Mucosa of rectum (tissue), 2 donors: ENCODE data around the gene CORO6.

Source experiments
- H3K27ac ChIP-seq, 2 donors: one replicate each; pipeline ENCODE4 v1.7.0; 2013; ENCODE audit warnings: inconsistent platforms in 2 of 2, low read depth in 2 of 2, low read length in 2 of 2
- H3K27me3 ChIP-seq, 2 donors: one replicate each; pipeline ENCODE4 v1.7.0; 2013; ENCODE audit warnings: low read length in 2 of 2; ENCODE audit not compliant: control insufficient read depth in 2 of 2, insufficient read depth in 2 of 2
- H3K36me3 ChIP-seq, 2 donors: one replicate each; pipeline ENCODE4 v1.7.0; 2013; ENCODE audit warnings: low read length in 2 of 2; ENCODE audit not compliant: control insufficient read depth in 2 of 2, insufficient read depth in 2 of 2
- H3K4me1 ChIP-seq, 2 donors: one replicate each; pipeline ENCODE4 v1.7.0; 2013; ENCODE audit warnings: low read length in 2 of 2, mild to moderate bottlenecking in 1 of 2; ENCODE audit not compliant: control insufficient read depth in 2 of 2, insufficient read depth in 2 of 2
- H3K4me3 ChIP-seq, 2 donors: one replicate each; pipeline ENCODE4 v1.7.0; 2013; ENCODE audit warnings: low read length in 2 of 2
- H3K9ac ChIP-seq, 2 donors: one replicate each; pipeline ENCODE4 v1.7.0; 2013; ENCODE audit warnings: low read length in 2 of 2, low read depth in 1 of 2, mild to moderate bottlenecking in 1 of 2
- H3K9me3 ChIP-seq, 2 donors: one replicate each; pipeline ENCODE4 v1.7.0; 2013; ENCODE audit warnings: low read length in 2 of 2; ENCODE audit not compliant: control insufficient read depth in 2 of 2
- donor health status: healthy.
- donor health status: Normal muscosa, but diverticular disease.

CORO6 gene

GRCh38 chr17:29640413-29640812 lies 17.7 kb upstream of the CORO6 start:
- Histone ChIP-seq H3K27me3 (no peaks in the 10 kb centered on the region), H3K9me3 (no peaks in the 10 kb centered on the region), H3K36me3 (peaks cover 11 to 14% of the 10 kb centered on the region in 2 donors), H3K27ac (no peak overlapping the region), H3K4me1 (no peaks in the 10 kb centered on the region), H3K4me3 (no peak overlapping the region), H3K9ac (no peak overlapping the region)

- no peaks in the 10 kb centered on the region for H3K9me3 ChIP-seq
- H3K36me3 ChIP-seq = peaks cover 36 to 48% of the 10 kb centered on the region in 2 donors
- H3K4me3 ChIP-seq = no peak overlapping the region
- H3K4me1 ChIP-seq = no peaks in the 10 kb centered on the region
- H3K9ac ChIP-seq = no peak overlapping the region
- H3K27ac ChIP-seq = no peak overlapping the region
- H3K27me3 ChIP-seq = no peaks in the 10 kb centered on the region
Measured at GRCh38 chr17:29633886-29634285, 11.2 kb upstream of the CORO6 start.

DNA sequence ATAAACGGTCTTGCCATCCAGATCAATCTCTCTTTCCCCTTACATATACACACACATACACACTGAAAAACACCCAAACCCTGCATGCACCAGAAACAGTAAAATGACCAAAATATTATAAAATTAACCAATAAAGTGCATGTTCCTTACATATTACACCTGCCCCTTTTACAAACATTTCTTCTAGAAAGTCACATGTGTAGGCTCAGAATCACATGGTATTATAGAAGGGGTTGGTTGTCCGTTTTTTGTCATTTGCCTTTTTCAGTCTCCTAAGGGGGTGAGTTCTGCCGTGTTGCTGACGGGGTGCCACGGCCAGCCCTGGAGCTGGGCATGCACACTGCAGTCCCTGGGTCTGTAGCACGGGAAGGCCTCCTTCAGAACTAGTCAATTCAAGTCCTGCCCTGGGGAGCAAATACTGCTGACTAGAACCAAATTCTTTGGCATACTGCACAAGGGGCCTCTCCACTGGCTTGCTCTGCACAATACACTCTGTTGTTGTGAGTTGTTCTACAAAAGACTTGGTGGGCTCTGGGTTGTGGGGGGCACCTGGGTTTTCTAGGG lies 8.0 kb upstream of the CORO6 start:
- Histone ChIP-seq H3K9ac (no peak overlapping the region), H3K36me3 (peaks cover 27 to 37% of the 10 kb centered on the region in 2 donors), H3K4me1 (no peaks in the 10 kb centered on the region), H3K9me3 (no peaks in the 10 kb centered on the region), H3K27ac (no peak overlapping the region), H3K27me3 (no peaks in the 10 kb centered on the region), H3K4me3 (no peak overlapping the region)

DNA sequence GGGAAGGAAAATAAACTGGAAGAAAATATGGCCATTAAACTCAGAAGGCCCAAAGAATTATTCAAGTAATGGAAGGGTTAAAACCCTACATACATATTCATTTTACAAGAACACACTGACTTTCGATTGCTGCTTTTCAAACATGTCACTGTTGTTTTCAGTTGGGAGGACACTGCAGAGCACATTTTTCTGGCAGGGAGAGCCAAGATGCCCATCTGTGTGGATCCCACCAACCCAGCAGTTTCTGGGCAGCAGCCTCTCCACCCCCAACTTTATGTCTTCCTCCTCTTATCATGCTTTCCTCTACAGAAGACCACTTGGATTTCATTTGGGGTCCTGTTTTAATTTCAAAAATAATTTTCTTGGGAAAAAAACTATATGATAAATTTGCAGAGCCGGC lies 7.1 kb upstream of the CORO6 start:
- Histone ChIP-seq H3K27me3 (no peaks in the 10 kb centered on the region), H3K4me1 (no peaks in the 10 kb centered on the region), H3K36me3 (peaks cover 25 to 34% of the 10 kb centered on the region in 2 donors), H3K27ac (no peak overlapping the region), H3K9me3 (no peaks in the 10 kb centered on the region), H3K4me3 (no peak overlapping the region), H3K9ac (no peak overlapping the region)

- Histone ChIP-seq H3K27ac (no peak overlapping the region), H3K9me3 (no peaks in the 10 kb centered on the region), H3K4me1 (no peaks in the 10 kb centered on the region), H3K9ac (no peak overlapping the region), H3K27me3 (no peaks in the 10 kb centered on the region), H3K4me3 (no peak overlapping the region), H3K36me3 (peaks cover 21 to 28% of the 10 kb centered on the region in 2 donors)
Measured at GRCh38 chr17:29628644-29629043, 5.9 kb upstream of the CORO6 start.

- Histone ChIP-seq H3K9ac (no peak overlapping the region), H3K36me3 (peaks cover 21 to 23% of the 10 kb centered on the region in 2 donors), H3K4me1 (peaks cover 0 to 1% of the 10 kb centered on the region in 2 donors), H3K27ac (no peak overlapping the region), H3K9me3 (no peaks in the 10 kb centered on the region), H3K27me3 (no peaks in the 10 kb centered on the region), H3K4me3 (no peak overlapping the region)
Measured at GRCh38 chr17:29627951-29628350, 5.2 kb upstream of the CORO6 start.

DNA sequence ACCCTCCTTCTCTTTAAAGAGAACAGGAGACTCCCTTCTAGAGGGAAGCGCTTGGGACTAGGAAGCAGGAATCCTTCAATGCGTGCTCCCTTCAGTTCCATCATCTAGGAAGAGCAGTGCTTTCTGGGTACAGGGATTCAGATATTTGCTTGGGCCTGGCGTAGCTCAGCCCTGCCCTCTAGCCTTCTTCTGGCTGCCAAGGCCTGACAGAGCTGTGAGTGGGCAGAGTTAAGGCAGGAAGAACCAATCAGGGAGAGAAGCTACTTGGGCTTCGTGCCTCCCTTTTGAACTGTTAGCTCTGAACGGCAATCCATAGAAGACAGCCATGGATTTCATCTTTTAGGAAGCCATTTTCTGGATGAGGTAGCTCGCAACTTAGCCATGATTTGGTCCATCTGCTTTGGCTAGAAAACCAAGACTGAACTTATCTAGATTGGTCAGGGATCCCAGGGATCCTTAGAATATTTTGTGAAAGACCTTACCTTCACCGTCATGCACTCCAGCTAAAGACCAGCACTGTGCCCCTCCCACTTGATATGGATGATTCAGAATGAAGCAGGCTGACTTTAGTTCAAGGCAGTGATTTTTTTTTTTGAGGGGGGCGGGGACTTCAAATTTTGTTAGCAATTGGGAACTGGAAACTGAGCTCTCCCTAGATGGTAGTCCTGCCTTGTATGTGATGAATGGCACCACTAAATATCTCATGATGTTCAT lies 2.5 kb upstream of the CORO6 start:
- peaks cover 0 to 4% of the 10 kb centered on the region in 2 donors for H3K36me3 ChIP-seq
- H3K4me3 ChIP-seq = no peak overlapping the region
- no peak overlapping the region for H3K9ac ChIP-seq
- no peak overlapping the region for H3K27ac ChIP-seq
- H3K4me1 ChIP-seq = peaks cover 0 to 2% of the 10 kb centered on the region in 2 donors
- H3K9me3 ChIP-seq = no peaks in the 10 kb centered on the region
- peaks cover 0 to 2% of the 10 kb centered on the region in 2 donors for H3K27me3 ChIP-seq

- H3K27ac ChIP-seq = no peak overlapping the region
- no peaks in the 10 kb centered on the region for H3K9me3 ChIP-seq
Measured at GRCh38 chr17:29624586-29624985, 1.9 kb upstream of the CORO6 start.

GRCh38 chr17:29623283-29623647 lies 553 bp upstream of the CORO6 start:
- Histone ChIP-seq H3K27me3 (peaks cover 0 to 10% of the 10 kb centered on the region in 2 donors), H3K4me1 (peaks cover 0 to 2% of the 10 kb centered on the region in 2 donors), H3K27ac (no peak overlapping the region), H3K36me3 (no peaks in the 10 kb centered on the region), H3K4me3 (peak overlapping the region in 1 of 2 donors; percentile 57), H3K9me3 (no peaks in the 10 kb centered on the region), H3K9ac (no peak overlapping the region)

More at GRCh38 chr17:29624586-29624985, 1.9 kb upstream of the CORO6 start:
- Histone ChIP-seq H3K36me3 (peaks cover 0 to 4% of the 10 kb centered on the region in 2 donors), H3K4me3 (no peak overlapping the region), H3K27me3 (peaks cover 0 to 2% of the 10 kb centered on the region in 2 donors), H3K4me1 (peaks cover 0 to 2% of the 10 kb centered on the region in 2 donors), H3K9ac (no peak overlapping the region)

- H3K4me3 ChIP-seq = peak overlapping the region in 1 of 2 donors; percentile 57
- peaks cover 4 to 12% of the 10 kb centered on the region in 2 donors for H3K27me3 ChIP-seq
- H3K27ac ChIP-seq = peak overlapping the region in 1 of 2 donors; percentile 16
- peaks cover 11 to 15% of the 10 kb centered on the region in 2 donors for H3K4me1 ChIP-seq
- H3K9me3 ChIP-seq = no peaks in the 10 kb centered on the region
- no peaks in the 10 kb centered on the region for H3K36me3 ChIP-seq
- H3K9ac ChIP-seq = no peak overlapping the region
Measured at GRCh38 chr17:29621751-29622194, 939 bp downstream of the CORO6 start.
